HK-2 (cell line): ENCODE results near the gene STMN3.

Experiments
- DNase-seq: peaks from one replicate; pipeline ENCODE4 v3.0.0-alpha.2; 2018; ENCODE audit not compliant: unreplicated experiment

The STMN3 gene

GRCh38 chr20:63653041-63653973 is at the start of gene STMN3:
Gene STMN3, minus strand, starts transcription at chr20:63653424. Its CDS starts 79 bp downstream, at chr20:63653345.
- peak; percentile 97 for DNase-seq

- peak; percentile 6 for DNase-seq
Observed at GRCh38 chr20:63702036-63702665, 48.9 kb upstream of the STMN3 start.

- DNase-seq, result no peak
Observed at GRCh38 chr20:63701329-63702035, 48.3 kb upstream of the STMN3 start.

GRCh38 chr20:63701051-63701328 is 47.8 kb upstream of the STMN3 start:
- no peak for DNase-seq

- no peak for DNase-seq
Observed at GRCh38 chr20:63700199-63701050, 47.2 kb upstream of the STMN3 start.

- DNase-seq, result no peak
Observed at GRCh38 chr20:63699466-63700198, 46.4 kb upstream of the STMN3 start.

GRCh38 chr20:63698739-63699465 is 45.7 kb upstream of the STMN3 start:
- peak; percentile 97 for DNase-seq

GRCh38 chr20:63697868-63698545 is 44.8 kb upstream of the STMN3 start:
- peak; percentile 65 for DNase-seq

- no peak for DNase-seq
Observed at GRCh38 chr20:63697357-63697867, 44.2 kb upstream of the STMN3 start.

- DNase-seq, result no peak
Observed at GRCh38 chr20:63696628-63697356, 43.6 kb upstream of the STMN3 start, which contains the start of gene TNFRSF6B. Gene TNFRSF6B, plus strand, starts transcription at chr20:63696652. Its CDS starts 116 bp downstream, at chr20:63696768.

- peak; percentile 78 for DNase-seq
Observed at GRCh38 chr20:63696306-63696627, 43.0 kb upstream of the STMN3 start.

GRCh38 chr20:63695424-63696305 is 42.4 kb upstream of the STMN3 start:
- no peak for DNase-seq

GRCh38 chr20:63694584-63695423 is 41.6 kb upstream of the STMN3 start:
- DNase-seq, result no peak

- DNase-seq, result no peak
Observed at GRCh38 chr20:63693733-63694583, 40.7 kb upstream of the STMN3 start.

GRCh38 chr20:63693083-63693732 is 40.0 kb upstream of the STMN3 start:
- DNase-seq, result no peak
